ENCODE data around the gene PCGF5.

GRCh38 chr10:91194497-91195179, 25.8 kb upstream of the PCGF5 start:
- TF ChIP-seq CTCF (IDR thresholded peaks at IDR 0.05) = no peak
- TF ChIP-seq EP300 (IDR thresholded peaks at IDR 0.05) = no peak
